AG10803 (cell line): ENCODE measurements around the gene CAPZB.

Experiments
- DNase-seq: peaks from one replicate; pipeline ENCODE4 v3.0.0; 2010; ENCODE audit warnings: low read depth
- H3K4me3 ChIP-seq: 2 replicates; pipeline ENCODE4 v1.5.1; 2011; ENCODE audit warnings: mild to moderate bottlenecking, low read length, control low read depth
- TF ChIP-seq, protein P1 (sequence below): conservative IDR thresholded peaks from 2 replicates; pipeline ENCODE4 v1.5.1; 2011; ENCODE audit warnings: mild to moderate bottlenecking, low read length, control low read depth, inconsistent platforms

Gene CAPZB

DNA sequence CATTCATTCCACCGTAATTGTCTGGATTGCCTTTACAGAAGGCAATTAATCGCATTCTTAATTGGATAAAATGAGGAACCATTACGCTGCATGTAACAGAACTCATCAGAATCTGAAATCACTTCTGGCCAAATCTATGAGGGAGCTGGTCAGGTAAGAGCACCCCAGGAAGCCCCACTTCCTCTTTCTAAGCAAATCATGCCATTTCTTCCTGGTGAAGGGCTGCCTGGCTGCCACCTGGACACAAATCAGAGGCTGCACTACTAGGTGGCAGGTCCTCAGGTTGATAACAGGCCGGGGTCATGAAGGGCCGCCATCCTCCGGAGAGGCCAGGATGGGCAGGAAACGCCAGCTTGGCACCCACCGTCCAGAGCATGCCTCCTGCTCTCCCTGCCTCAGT lies 73.7 kb downstream of the CAPZB start:
- no peak for DNase-seq
- TF ChIP-seq, protein P1, sequence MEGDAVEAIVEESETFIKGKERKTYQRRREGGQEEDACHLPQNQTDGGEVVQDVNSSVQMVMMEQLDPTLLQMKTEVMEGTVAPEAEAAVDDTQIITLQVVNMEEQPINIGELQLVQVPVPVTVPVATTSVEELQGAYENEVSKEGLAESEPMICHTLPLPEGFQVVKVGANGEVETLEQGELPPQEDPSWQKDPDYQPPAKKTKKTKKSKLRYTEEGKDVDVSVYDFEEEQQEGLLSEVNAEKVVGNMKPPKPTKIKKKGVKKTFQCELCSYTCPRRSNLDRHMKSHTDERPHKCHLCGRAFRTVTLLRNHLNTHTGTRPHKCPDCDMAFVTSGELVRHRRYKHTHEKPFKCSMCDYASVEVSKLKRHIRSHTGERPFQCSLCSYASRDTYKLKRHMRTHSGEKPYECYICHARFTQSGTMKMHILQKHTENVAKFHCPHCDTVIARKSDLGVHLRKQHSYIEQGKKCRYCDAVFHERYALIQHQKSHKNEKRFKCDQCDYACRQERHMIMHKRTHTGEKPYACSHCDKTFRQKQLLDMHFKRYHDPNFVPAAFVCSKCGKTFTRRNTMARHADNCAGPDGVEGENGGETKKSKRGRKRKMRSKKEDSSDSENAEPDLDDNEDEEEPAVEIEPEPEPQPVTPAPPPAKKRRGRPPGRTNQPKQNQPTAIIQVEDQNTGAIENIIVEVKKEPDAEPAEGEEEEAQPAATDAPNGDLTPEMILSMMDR: no peak
- H3K4me3 ChIP-seq: no peak overlapping the region

DNA sequence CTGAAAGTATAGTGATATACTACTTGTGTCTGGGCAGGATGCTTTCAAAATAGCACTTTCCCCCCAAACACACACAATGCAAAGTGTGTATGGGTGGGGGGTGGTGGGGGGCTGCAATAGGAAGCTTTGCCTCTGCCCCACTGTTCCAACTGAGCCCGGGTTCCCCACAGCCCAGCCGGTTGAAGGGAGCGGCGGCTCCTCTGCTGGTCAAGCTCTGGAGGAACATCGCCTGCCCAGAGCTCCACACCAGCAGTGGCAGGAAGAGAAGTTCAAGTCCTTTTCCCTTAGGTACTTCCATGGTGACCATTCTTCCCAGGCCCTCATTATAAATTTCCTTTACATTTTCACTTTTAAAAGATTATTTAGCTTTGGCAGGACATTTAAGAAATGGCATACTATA lies 74.9 kb downstream of the CAPZB start:
- DNase-seq: no peak
- TF ChIP-seq, protein P1: no peak
- no peak overlapping the region for H3K4me3 ChIP-seq

GRCh38 chr1:19409477-19410341 lies 75.6 kb downstream of the CAPZB start:
- DNase-seq: no peak
- TF ChIP-seq, protein P1: no peak
- H3K4me3 ChIP-seq: no peak overlapping the region

- H3K4me3 ChIP-seq: no peak overlapping the region
- TF ChIP-seq, protein P1: no peak
These were observed 77.7 kb downstream of the CAPZB start for GRCh38 chr1:19407494-19408096.

GRCh38 chr1:19406680-19407079 lies 78.7 kb downstream of the CAPZB start:
- no peak for DNase-seq
- H3K4me3 ChIP-seq: no peak overlapping the region
- TF ChIP-seq, protein P1: no peak

More at GRCh38 chr1:19407494-19408096, 77.7 kb downstream of the CAPZB start:
- DNase-seq: no peak

GRCh38 chr1:19405761-19406487 lies 79.4 kb downstream of the CAPZB start:
- peak; percentile 66 for DNase-seq
- TF ChIP-seq, protein P1: no peak
- H3K4me3 ChIP-seq: no peak overlapping the region
